ENCODE results near the gene SETBP1. TPM values are rescaled to one million over a fixed set of nuclear protein-coding genes. Genes with fewer than 3 reads are reported as not detected.

SETBP1 gene
- total RNA-seq, 1 experiment from 2014 or later = 11.9 TPM

DNA sequence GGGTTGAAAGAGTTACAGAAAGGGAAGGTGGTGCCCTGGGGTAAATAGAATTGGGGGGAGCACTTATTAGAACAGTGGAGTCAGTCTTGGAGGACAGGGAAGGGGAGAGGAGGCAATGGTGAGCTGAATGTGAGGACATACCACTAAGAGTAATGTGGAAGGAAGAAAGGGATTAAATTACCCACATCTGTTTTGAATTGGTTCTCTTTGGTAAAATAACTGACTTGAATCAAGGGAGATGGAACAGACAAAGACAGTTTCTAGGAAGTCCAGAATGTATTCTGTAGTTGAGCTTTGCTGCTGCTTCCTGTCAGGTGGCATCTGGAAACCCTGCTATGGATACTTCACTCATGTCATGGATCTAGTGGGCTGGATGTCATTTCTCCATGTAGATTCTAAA is 6.7 kb downstream of the SETBP1 start:
- Histone ChIP-seq H3K4me3 (no peak overlapping the region), H3K27ac (no peak overlapping the region), H3K27me3 (no peaks in the 10 kb centered on the region), H3K36me3 (no peaks in the 10 kb centered on the region), H3K9me3 (replicated peaks) (no peaks in the 10 kb centered on the region), H3K4me1 (peaks cover 8% of the 10 kb centered on the region)
- no peak for DNase-seq

DNA sequence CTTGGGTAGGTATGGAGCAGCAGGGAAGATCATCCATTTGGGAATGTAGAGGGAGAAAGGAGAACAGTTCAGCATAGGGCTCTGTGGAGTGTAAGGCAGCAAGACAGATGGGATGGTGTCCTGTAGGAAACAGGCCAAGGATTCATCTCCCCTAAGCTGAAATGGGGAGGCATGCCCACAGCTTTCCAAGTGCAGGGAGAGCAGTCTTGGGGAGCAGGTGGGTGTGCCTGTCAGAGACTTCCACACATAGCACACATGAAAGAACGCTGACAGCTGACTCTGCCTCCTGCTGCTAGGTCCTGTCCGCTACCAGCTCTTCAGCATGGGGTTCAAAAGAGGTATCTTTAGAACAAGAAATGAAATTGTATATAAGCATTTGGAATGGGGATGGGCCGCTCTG is 9.0 kb downstream of the SETBP1 start:
- Histone ChIP-seq H3K27me3 (no peaks in the 10 kb centered on the region), H3K36me3 (no peaks in the 10 kb centered on the region), H3K27ac (no peak overlapping the region), H3K9me3 (replicated peaks) (no peaks in the 10 kb centered on the region), H3K4me1 (peaks cover 3% of the 10 kb centered on the region; the same call in 1 of the 2 replicates), H3K4me3 (no peak overlapping the region)
- DNase-seq = peak; percentile 31 to 55

- Histone ChIP-seq H3K27ac (no peak overlapping the region), H3K4me1 (peaks cover 3% of the 10 kb centered on the region; the same call in 1 of the 2 replicates), H3K36me3 (no peaks in the 10 kb centered on the region), H3K4me3 (no peak overlapping the region), H3K9me3 (replicated peaks) (no peaks in the 10 kb centered on the region), H3K27me3 (no peaks in the 10 kb centered on the region)
- no peak for DNase-seq
Measured at GRCh38 chr18:44691148-44691925, 10.6 kb downstream of the SETBP1 start.

- Histone ChIP-seq H3K4me1 (peaks cover 3% of the 10 kb centered on the region; the same call in 1 of the 2 replicates), H3K27me3 (no peaks in the 10 kb centered on the region), H3K9me3 (replicated peaks) (no peaks in the 10 kb centered on the region), H3K27ac (no peak overlapping the region), H3K4me3 (no peak overlapping the region), H3K36me3 (no peaks in the 10 kb centered on the region)
- DNase-seq = no peak
Measured at GRCh38 chr18:44693030-44693784, 12.5 kb downstream of the SETBP1 start.

- no peaks in the 10 kb centered on the region for H3K4me1 ChIP-seq
- no peak overlapping the region for H3K27ac ChIP-seq
- no peaks in the 10 kb centered on the region for H3K27me3 ChIP-seq
- DNase-seq = no peak
- H3K36me3 ChIP-seq = no peaks in the 10 kb centered on the region
- no peak overlapping the region for H3K4me3 ChIP-seq
- no peaks in the 10 kb centered on the region for H3K9me3 ChIP-seq (replicated peaks)
Measured at GRCh38 chr18:44695503-44695902, 14.8 kb downstream of the SETBP1 start.

- H3K4me3 ChIP-seq = no peak overlapping the region
- no peak overlapping the region for H3K27ac ChIP-seq
- no peaks in the 10 kb centered on the region for H3K27me3 ChIP-seq
- no peak for DNase-seq
- H3K4me1 ChIP-seq = no peaks in the 10 kb centered on the region
- H3K9me3 ChIP-seq (replicated peaks) = no peaks in the 10 kb centered on the region
- no peaks in the 10 kb centered on the region for H3K36me3 ChIP-seq
Measured at GRCh38 chr18:44696892-44697291, 16.2 kb downstream of the SETBP1 start.

- Histone ChIP-seq H3K4me3 (no peak overlapping the region), H3K27me3 (no peaks in the 10 kb centered on the region), H3K36me3 (no peaks in the 10 kb centered on the region), H3K27ac (no peak overlapping the region), H3K9me3 (replicated peaks) (no peaks in the 10 kb centered on the region), H3K4me1 (no peaks in the 10 kb centered on the region)
- DNase-seq = no peak
Measured at GRCh38 chr18:44697315-44697714, 16.6 kb downstream of the SETBP1 start.

DNA sequence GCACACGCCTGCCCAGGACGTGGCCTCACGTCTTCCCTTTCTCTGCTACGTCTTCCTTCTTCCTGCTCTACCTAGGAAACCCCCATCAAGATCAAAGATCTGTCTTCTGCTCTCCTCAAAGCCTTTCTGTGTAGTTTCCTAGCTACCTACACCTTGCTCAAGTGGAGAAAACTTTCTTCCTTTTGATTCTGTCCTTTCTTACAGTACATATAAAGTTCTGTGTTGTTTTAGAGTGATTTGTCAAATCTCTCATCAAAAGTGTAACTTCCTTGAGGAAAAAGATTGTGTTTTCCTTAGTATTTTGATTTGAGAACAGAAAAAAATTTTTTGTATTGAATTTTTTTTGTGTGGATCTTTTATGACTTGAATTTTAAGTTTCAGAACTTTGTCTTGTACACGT is 17.8 kb downstream of the SETBP1 start:
- Histone ChIP-seq H3K4me3 (no peak overlapping the region), H3K36me3 (no peaks in the 10 kb centered on the region), H3K4me1 (no peaks in the 10 kb centered on the region), H3K9me3 (replicated peaks) (no peaks in the 10 kb centered on the region), H3K27ac (no peak overlapping the region), H3K27me3 (no peaks in the 10 kb centered on the region)
- no peak for DNase-seq

DNA sequence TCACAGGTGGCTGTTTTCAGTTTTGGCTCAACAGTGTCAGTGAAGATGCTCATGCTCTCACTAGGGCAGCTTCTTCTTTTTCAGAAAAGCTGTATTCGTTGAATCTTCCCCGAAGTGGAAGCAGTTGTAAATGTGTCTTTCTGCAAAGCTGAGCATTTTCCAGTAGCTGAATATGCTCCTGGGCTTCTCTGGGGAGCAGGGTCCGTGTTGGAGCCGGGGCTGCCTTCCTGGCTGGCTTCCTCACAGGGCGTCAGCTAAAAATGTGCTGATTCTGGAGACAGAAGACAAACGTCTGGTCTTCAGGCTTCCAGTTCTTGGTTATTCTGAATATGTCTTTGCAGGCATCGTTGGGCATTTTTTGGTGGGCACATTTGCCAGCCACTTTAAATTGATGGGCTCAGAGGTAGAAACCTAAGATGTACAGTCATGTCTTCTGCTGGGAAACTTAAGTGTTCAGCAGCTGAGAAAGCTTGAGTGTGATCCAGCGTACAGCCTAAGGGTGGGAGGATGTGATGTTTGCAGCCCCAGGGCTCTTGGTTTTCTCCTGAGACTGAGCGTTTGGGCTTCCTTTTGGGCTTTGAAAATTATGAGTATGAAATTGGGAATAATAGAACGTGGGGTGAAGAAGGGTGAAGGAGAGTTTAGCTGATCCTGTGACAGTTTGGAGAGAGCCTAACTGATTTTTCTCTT is 19.0 kb downstream of the SETBP1 start:
- no peaks in the 10 kb centered on the region for H3K27me3 ChIP-seq
- H3K4me3 ChIP-seq = no peak overlapping the region
- no peak for DNase-seq
- H3K27ac ChIP-seq = no peak overlapping the region
- H3K9me3 ChIP-seq (replicated peaks) = no peaks in the 10 kb centered on the region
- no peaks in the 10 kb centered on the region for H3K4me1 ChIP-seq
- H3K36me3 ChIP-seq = no peaks in the 10 kb centered on the region

- Histone ChIP-seq H3K9me3 (replicated peaks) (no peaks in the 10 kb centered on the region), H3K4me3 (no peak overlapping the region), H3K27ac (no peak overlapping the region), H3K4me1 (no peaks in the 10 kb centered on the region), H3K36me3 (no peaks in the 10 kb centered on the region), H3K27me3 (no peaks in the 10 kb centered on the region)
- no peak for DNase-seq
Measured at GRCh38 chr18:44700652-44701051, 20.0 kb downstream of the SETBP1 start.

DNA sequence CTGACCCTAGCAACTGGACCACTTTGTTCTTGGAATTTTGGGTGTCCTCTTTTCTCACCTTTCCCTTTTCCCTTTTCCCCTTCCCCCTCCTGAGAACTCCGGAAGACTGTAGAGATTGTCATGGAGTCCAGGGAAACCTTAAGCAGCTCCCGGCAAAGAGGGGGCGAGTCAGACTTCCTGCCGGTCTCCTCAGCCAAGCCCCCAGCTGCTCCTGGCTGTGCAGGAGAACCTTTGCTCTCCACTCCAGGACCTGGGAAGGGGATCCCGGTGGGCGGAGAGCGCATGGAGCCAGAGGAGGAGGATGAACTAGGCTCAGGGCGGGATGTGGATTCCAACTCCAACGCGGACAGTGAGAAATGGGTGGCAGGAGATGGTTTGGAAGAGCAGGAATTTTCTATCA is 20.5 kb downstream of the SETBP1 start:
- Histone ChIP-seq H3K9me3 (replicated peaks) (no peaks in the 10 kb centered on the region), H3K4me1 (no peaks in the 10 kb centered on the region), H3K27me3 (no peaks in the 10 kb centered on the region), H3K4me3 (no peak overlapping the region), H3K27ac (no peak overlapping the region), H3K36me3 (no peaks in the 10 kb centered on the region)
- no peak for DNase-seq

- Histone ChIP-seq H3K4me3 (no peak overlapping the region), H3K4me1 (no peaks in the 10 kb centered on the region), H3K36me3 (peaks cover 2% of the 10 kb centered on the region; the same call in 1 of the 2 replicates), H3K9me3 (replicated peaks) (no peaks in the 10 kb centered on the region), H3K27me3 (no peaks in the 10 kb centered on the region), H3K27ac (no peak overlapping the region)
- no peak for DNase-seq
Measured at GRCh38 chr18:44702594-44702993, 21.9 kb downstream of the SETBP1 start.

- Histone ChIP-seq H3K27ac (no peak overlapping the region), H3K27me3 (no peaks in the 10 kb centered on the region), H3K4me1 (no peaks in the 10 kb centered on the region), H3K36me3 (peaks cover 2% of the 10 kb centered on the region; the same call in 1 of the 2 replicates), H3K4me3 (no peak overlapping the region), H3K9me3 (replicated peaks) (no peaks in the 10 kb centered on the region)
- DNase-seq = no peak
Measured at GRCh38 chr18:44704135-44704789, 23.6 kb downstream of the SETBP1 start.

DNA sequence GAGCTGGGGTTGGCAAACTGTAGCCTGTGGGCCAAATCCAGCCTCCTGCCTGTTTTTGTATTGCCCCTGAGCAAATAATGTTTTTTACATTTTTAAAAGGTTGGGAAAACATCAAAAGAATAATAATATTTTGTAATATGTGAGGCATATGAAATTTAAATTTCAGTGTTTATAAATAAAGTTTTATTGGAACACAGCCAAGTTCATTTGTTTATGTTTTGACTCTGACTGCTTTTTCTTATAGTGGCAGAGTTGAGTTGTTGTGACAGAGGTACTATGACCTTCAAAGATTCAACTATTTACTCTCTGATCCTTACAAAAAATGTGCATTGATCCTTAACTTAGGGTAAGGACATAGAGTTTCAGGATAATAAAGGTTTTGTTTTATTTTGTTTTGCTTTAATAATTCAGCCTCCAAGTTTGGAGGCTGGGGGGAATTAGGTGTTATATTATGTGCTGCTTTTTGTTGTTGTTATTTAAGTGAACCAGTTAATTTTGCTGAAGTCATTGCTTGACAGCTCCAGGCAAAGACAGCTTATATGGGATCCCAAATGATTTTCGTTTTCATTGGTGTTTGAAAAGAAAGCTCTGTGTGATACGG is 24.5 kb downstream of the SETBP1 start:
- H3K36me3 ChIP-seq = peaks cover 2% of the 10 kb centered on the region; the same call in 1 of the 2 replicates
- H3K4me1 ChIP-seq = no peaks in the 10 kb centered on the region
- no peaks in the 10 kb centered on the region for H3K9me3 ChIP-seq (replicated peaks)
- no peak for DNase-seq
- no peak overlapping the region for H3K27ac ChIP-seq
- H3K27me3 ChIP-seq = no peaks in the 10 kb centered on the region
- no peak overlapping the region for H3K4me3 ChIP-seq
